ENCODE data around the gene TMIGD3. TPM values are rescaled to one million over a fixed set of nuclear protein-coding genes. Genes with fewer than 3 reads are reported as not detected.

TMIGD3 gene
- total RNA-seq, 2 experiments from 2014 or later: 0.24 TPM; not detected in 1

DNA sequence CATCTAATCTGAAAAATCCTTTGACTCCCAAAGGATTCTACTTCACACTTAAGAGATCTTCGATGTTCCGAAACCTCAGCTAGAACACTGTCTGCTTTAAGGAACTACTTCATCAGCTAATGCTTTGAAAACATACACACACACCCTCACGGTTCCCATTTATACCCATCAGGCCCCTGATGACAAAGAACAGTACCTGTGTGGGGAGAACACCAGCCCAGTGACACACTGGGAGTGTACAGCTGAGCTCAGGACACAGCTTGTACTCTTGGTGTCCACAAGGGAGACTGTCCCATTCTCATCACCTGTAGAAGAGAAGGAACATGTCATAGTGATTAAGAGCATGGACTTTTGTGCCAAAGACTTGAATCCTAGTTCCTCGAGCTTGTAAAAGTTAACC, 61.0 kb downstream of the TMIGD3 start:
- Mint-ChIP-seq H3K27ac (peak overlapping the region; percentile 63), H3K27me3 (no peaks in the 10 kb centered on the region), H3K36me3 (peaks cover 63% of the 10 kb centered on the region), H3K4me3 (no peak overlapping the region), H3K4me1 (ENCODE audit: low read depth) (peaks cover 54% of the 10 kb centered on the region), H3K9me3 (no peaks in the 10 kb centered on the region)
- intact Hi-C loops (cut with micrococcal nuclease): loop anchor here (5.0 to 10.0 kb wide), 2 partner anchors 40 to 568 kb away; partner anchors contain the start of gene CD53
- ChIA-PET CTCF (interaction anchor here (0.6 to 2.0 kb wide), 10 partner anchors 35 to 327 kb away, joined by 3 to 9 read pairs (median 4); no protein-coding TSS in a partner anchor), POLR2A (no interaction called here)
- DNase-seq: peak; percentile 49

DNA sequence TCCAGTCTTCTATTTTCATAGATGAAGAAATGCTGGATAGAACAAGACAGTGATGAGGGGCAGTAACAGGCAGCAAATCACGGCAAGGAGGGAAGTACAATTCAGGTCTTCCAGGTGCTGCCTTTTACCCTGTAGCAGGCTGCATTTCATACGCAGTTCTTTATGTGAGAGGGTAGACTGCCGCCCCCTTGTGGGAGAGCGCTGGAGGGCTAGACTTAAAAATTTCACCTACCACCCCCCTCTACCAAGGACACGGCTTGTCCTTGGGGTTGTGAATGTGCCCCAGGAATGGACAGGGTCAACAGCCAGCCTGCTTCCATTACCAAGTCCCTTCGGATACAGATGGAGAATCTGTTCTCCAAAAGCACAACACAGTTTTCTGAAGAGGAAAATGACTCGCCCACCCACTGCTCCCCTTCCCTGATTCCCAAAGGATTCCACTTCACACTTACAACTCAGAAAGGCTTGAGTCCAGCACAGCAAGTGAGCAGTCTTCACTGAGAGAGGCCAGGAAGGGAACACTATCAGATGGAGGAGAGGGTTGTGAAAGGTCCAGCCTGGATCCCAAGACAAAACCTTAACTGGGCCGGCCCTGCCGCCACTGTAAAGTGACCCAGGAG, 61.8 kb downstream of the TMIGD3 start:
- H3K27ac Mint-ChIP-seq: peak overlapping the region; percentile 63
- no peak overlapping the region for H3K4me3 Mint-ChIP-seq
- CTCF ChIA-PET: interaction anchor here (0.6 to 2.0 kb wide), 14 partner anchors 15 to 326 kb away, joined by 3 to 9 read pairs (median 4); partner anchors contain the start of gene OVGP1
- POLR2A ChIA-PET: no interaction called here
- DNase-seq: peak; percentile 75
- H3K9me3 Mint-ChIP-seq: no peaks in the 10 kb centered on the region
- intact Hi-C loops (cut with micrococcal nuclease): loop anchor here (5.0 to 10.0 kb wide), 2 partner anchors 39 to 567 kb away; partner anchors contain the start of gene CD53
- no peaks in the 10 kb centered on the region for H3K27me3 Mint-ChIP-seq
- H3K36me3 Mint-ChIP-seq: peaks cover 63% of the 10 kb centered on the region
- H3K4me1 Mint-ChIP-seq (ENCODE audit: low read depth): peaks cover 46% of the 10 kb centered on the region

DNA sequence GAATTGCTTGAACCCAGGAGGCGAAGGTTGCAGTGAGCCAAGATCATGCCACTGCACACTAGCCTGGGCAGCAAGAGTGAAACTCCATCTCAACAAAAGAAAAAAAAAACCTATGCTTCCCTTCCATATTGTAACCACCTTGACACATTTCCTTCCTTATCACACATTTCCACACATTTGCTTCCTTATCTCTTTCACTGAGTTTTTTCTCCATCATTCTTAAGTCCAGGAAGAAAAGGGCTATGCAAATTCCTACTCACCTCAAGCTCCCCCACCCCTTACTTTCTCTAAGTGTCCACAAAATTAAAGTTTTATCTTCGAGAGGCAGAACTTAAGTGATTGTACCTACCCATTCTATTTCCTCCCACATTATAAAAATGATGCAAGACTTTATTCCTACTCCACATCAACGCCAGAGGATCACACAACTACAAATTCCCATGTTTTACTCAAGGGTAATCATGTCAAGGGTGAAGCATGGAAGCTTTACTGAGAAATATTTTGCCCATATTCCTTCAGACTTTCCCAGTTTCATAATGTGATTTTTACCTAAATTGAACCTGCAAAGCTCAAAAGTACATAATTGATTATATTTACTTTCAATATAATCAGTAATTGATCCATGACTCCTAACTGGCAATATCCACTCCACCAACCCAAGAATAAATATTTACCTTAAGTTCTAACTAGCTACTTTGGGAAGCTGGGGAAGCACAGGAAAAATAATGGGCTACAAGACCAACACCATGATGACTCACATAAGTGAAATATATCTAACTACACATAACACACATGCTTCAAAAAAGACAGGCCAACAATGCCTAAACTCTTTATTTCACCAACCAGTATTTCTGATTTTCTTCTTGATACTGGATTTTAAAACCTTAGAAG, 63.7 kb downstream of the TMIGD3 start:
- Mint-ChIP-seq H3K9me3 (no peaks in the 10 kb centered on the region), H3K27me3 (no peaks in the 10 kb centered on the region), H3K36me3 (peaks cover 56% of the 10 kb centered on the region), H3K4me1 (ENCODE audit: low read depth) (peaks cover 31% of the 10 kb centered on the region), H3K4me3 (no peak overlapping the region), H3K27ac (no peak overlapping the region)
- no peak for DNase-seq
- ChIA-PET POLR2A (interaction anchor here (0.6 kb wide), 1 partner anchor 207 kb away, joined by 3 read pairs; no protein-coding TSS in a partner anchor), CTCF (interaction anchor here (0.6 to 2.7 kb wide), 8 partner anchors 9 to 409 kb away, joined by 3 to 8 read pairs (median 4); partner anchors contain the start of genes ATP5PB and WDR77)
- intact Hi-C loops (cut with micrococcal nuclease): loop anchor here (5.0 to 10.0 kb wide), 2 partner anchors 37 to 565 kb away; partner anchors contain the start of gene CD53

DNA sequence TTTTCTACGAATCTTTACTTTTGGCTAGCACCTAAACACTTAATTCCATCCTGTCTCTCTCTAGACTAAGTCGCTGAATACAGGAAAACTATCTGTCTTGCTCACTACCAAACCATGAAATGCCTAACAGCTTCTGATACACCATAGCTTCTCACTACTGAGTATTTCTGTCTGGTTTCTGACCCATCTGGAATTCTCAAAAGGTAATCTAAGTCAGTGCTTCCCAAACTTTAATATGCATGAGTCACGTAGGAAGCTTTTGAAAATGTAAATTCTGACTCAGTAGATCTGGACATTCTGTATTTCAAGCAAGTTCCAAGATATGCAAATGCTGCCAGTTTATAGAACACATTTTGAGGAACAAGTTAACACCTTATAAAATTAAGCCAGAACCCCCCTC, 66.7 kb downstream of the TMIGD3 start:
- H3K36me3 Mint-ChIP-seq: peaks cover 31% of the 10 kb centered on the region
- H3K27ac Mint-ChIP-seq: no peak overlapping the region
- no peaks in the 10 kb centered on the region for H3K27me3 Mint-ChIP-seq
- intact Hi-C loops (cut with micrococcal nuclease): no loop called here
- H3K4me3 Mint-ChIP-seq: no peak overlapping the region
- ChIA-PET CTCF (interaction anchor here (0.7 to 2.7 kb wide), 3 partner anchors 11 to 214 kb away, joined by 3 to 8 read pairs (median 3); no protein-coding TSS in a partner anchor), POLR2A (no interaction called here)
- DNase-seq: no peak
- peaks cover 6% of the 10 kb centered on the region for H3K4me1 Mint-ChIP-seq (ENCODE audit: low read depth)
- H3K9me3 Mint-ChIP-seq: no peaks in the 10 kb centered on the region

Other genes with a start within 250 kb of the TMIGD3 start
- not detected for gene CHIA, start 212.8 kb downstream of the TMIGD3 start, total RNA-seq
- 1 to 10 TPM; 1.1 to 1.9 TPM for gene OVGP1, start 75.9 kb downstream of the TMIGD3 start, total RNA-seq
- gene WDR77, start 54.4 kb downstream of the TMIGD3 start, total RNA-seq: 10 to 100 TPM; 44.6 to 48.4 TPM
- gene ATP5PB, start 54.2 kb downstream of the TMIGD3 start, total RNA-seq: 100 to 1,000 TPM; 300 to 302 TPM
- gene C1orf162, start 29.6 kb downstream of the TMIGD3 start, total RNA-seq: 1 to 10 TPM; 3.9 to 5.1 TPM
- gene ADORA3, start within 50 bp of the TMIGD3 start, total RNA-seq: under 1 TPM in 1 of 2 experiments, not detected in 1; 0.14 TPM
- 100 to 1,000 TPM; 292 to 294 TPM for gene RAP1A, start 116.2 kb upstream of the TMIGD3 start, total RNA-seq
- 1 to 10 TPM; 1.4 to 2.3 TPM for gene INKA2, start 235.8 kb upstream of the TMIGD3 start, total RNA-seq

All from activated CD4-positive, alpha-beta memory T cell treated with anti-CD3 and anti-CD28 coated beads for 36 hours (primary cell).